HCT116 (cell line): ENCODE measurements around the gene FRMPD1. TPM values are rescaled to one million over a fixed set of nuclear protein-coding genes. Genes with fewer than 3 reads are reported as not detected.

Experiments
- ATAC-seq: fragments of 200-7000 bp; cut with Tn5 transposase; 2 replicates; pipeline ENCODE4 v1.9.1; 2020; ENCODE audit warnings: mild to moderate bottlenecking, moderate library complexity
- BruUV-seq: library from RNA; stranded (reverse); fragments of 400-500 nt; replicated peaks from 2 replicates; lab custom pipeline; 2021; lab: Mats Ljungman, UMichigan
- CTCF ChIA-PET: fragments of 300-600 bp; sonication (Branson Sonifier 250); formaldehyde crosslinking; loops from one replicate; lab custom pipeline; 2021; ENCODE audit warnings: antibody characterized with exemption; lab: Charles Lee
- POLR2A ChIA-PET: fragments of 300-600, 350-600 bp; sonication (Branson Sonifier 250); formaldehyde crosslinking; loops from one replicate; lab custom pipeline; 2021; ENCODE audit warnings: antibody characterized with exemption; lab: Charles Lee
- RAD21 ChIA-PET, 2 experiments: fragments of 300-600 bp; sonication (Branson Sonifier 250); formaldehyde crosslinking; loops; one replicate each; lab custom pipeline; 2023; ENCODE audit warnings: low total read pairs in 2 of 2; ENCODE audit not compliant: uncharacterized antibody in 2 of 2, unreplicated experiment in 2 of 2, low non-redundant PET in 1 of 2; lab: Charles Lee
- DNase-seq: peaks from one replicate; pipeline ENCODE4 v3.0.0-alpha.2; 2010; ENCODE audit warnings: low read depth, low spot score
- H2AFZ ChIP-seq: fragments of 200-600 bp; shearing (Covaris generic), sonication (generic); 2 replicates; pipeline ENCODE4 v1.6.1; 2017; ENCODE audit warnings: low read depth, mixed run types, mixed read lengths, antibody characterized with exemption, low read length; ENCODE audit not compliant: poor library complexity, severe bottlenecking
- H3K27ac ChIP-seq: 2 replicates; pipeline ENCODE4 v1.5.1; 2012; ENCODE audit warnings: low read depth, low read length
- H3K27me3 ChIP-seq: fragments of 200-600 bp; sonication (generic); 2 replicates; pipeline ENCODE4 v1.6.1; 2016; ENCODE audit warnings: mixed run types, low read length, mixed read lengths; ENCODE audit not compliant: insufficient read depth
- H3K36me3 ChIP-seq, 2 experiments: fragments of 200-500 bp in 1 of 2; fragments of 200-600 bp in 1 of 2; sonication (Bioruptor generic) in 1 of 2; sonication (generic) in 1 of 2; 2 replicates each; pipeline versions ENCODE4 v1.5.1 to v1.6.1; 2014 to 2016; ENCODE audit warnings: low read length in 2 of 2, inconsistent platforms in 1 of 2, mixed read lengths in 1 of 2, mixed run types in 1 of 2; ENCODE audit not compliant: insufficient read depth in 2 of 2, control insufficient read depth in 1 of 2
- H3K4me1 ChIP-seq, 2 experiments: fragments of 200-600 bp in 1 of 2; sonication (generic) in 1 of 2; 2 replicates each; pipeline versions ENCODE4 v1.5.1 to v1.6.1; 2012 to 2017; ENCODE audit warnings: low read length in 2 of 2, inconsistent platforms in 1 of 2, mild to moderate bottlenecking in 1 of 2, mixed read lengths in 1 of 2, mixed run types in 1 of 2, moderate library complexity in 1 of 2; ENCODE audit not compliant: insufficient read depth in 2 of 2, control insufficient read depth in 1 of 2
- H3K4me2 ChIP-seq: fragments of 200-600 bp; sonication (generic); 2 replicates; pipeline ENCODE4 v1.6.1; 2017; ENCODE audit warnings: mixed run types, low read length, mixed read lengths
- H3K4me3 ChIP-seq, 2 experiments: fragments of 200-600 bp in 1 of 2; sonication (generic) in 1 of 2; replicated peaks in 1 of 2; 2 replicates each; pipeline ENCODE4 v1.5.1; 2011 to 2016; ENCODE audit warnings: low read length in 2 of 2, control low read depth in 1 of 2, low read depth in 1 of 2, mild to moderate bottlenecking in 1 of 2, mixed read lengths in 1 of 2, mixed run types in 1 of 2
- H3K79me2 ChIP-seq: fragments of 200-600 bp; sonication (generic); 2 replicates; pipeline ENCODE4 v1.6.1; 2017; ENCODE audit warnings: mild to moderate bottlenecking, mixed run types, low read length, moderate library complexity, mixed read lengths; ENCODE audit not compliant: insufficient read depth
- H3K9ac ChIP-seq: fragments of 200-600 bp; sonication (generic); 2 replicates; pipeline ENCODE4 v1.6.1; 2016; ENCODE audit warnings: low read length, mixed read lengths
- H3K9me2 ChIP-seq: fragments of 200-600 bp; sonication (generic), shearing (Covaris generic); 2 replicates; pipeline ENCODE4 v1.6.1; 2017; ENCODE audit warnings: mixed run types, mild to moderate bottlenecking, moderate library complexity; ENCODE audit not compliant: insufficient read depth
- H3K9me3 ChIP-seq, 2 experiments: fragments of 200-500 bp in 1 of 2; fragments of 200-600 bp in 1 of 2; sonication (Bioruptor generic) in 1 of 2; sonication (generic) in 1 of 2; 2 replicates each; pipeline ENCODE4 v1.6.1; 2014 to 2017; ENCODE audit warnings: low read length in 2 of 2, mixed read lengths in 2 of 2, inconsistent platforms in 1 of 2, low read depth in 1 of 2, mild to moderate bottlenecking in 1 of 2, mixed run types in 1 of 2, moderate library complexity in 1 of 2; ENCODE audit not compliant: control insufficient read depth in 1 of 2, insufficient read depth in 1 of 2
- H4K20me1 ChIP-seq: fragments of 200-600 bp; sonication (generic), shearing (Covaris generic); 2 replicates; pipeline ENCODE4 v1.6.1; 2017; ENCODE audit warnings: mixed run types, mild to moderate bottlenecking, moderate library complexity; ENCODE audit not compliant: insufficient read depth
- CEBPB ChIP-seq: IDR thresholded peaks from 2 replicates; pipeline ENCODE4 v1.6.1; 2012; ENCODE audit warnings: low read depth
- ELF1 ChIP-seq: IDR thresholded peaks from 2 replicates; pipeline ENCODE4 v1.6.1; 2012; ENCODE audit warnings: low read depth, borderline replicate concordance
- EZH2phosphoT487 ChIP-seq: fragments of 200-600 bp; IDR thresholded peaks from 2 replicates; pipeline ENCODE4 v1.6.1; 2018; ENCODE audit warnings: antibody characterized with exemption, borderline replicate concordance
- JUND ChIP-seq: IDR thresholded peaks from 2 replicates; pipeline ENCODE4 v1.6.1; 2012
- intact Hi-C: fragments of 100-400 bp; cut with micrococcal nuclease; formaldehyde crosslinking; loops from 2 replicates; pipeline ENCODE4 v1.10.0; 2022
- total RNA-seq: library from RNA; stranded (reverse); gene quantifications from one replicate; pipeline ENCODE4 v1.2.1, GENCODE V29; 2021; ENCODE audit not compliant: unreplicated experiment
- TF ChIP-seq, protein P1 (sequence below), 3 experiments: fragments of 200-600 bp in 1 of 3; sonication (generic) in 1 of 3; IDR thresholded peaks in 2 of 3; conservative IDR thresholded peaks in 1 of 3; 2 replicates each; pipeline ENCODE4 v1.5.1; 2012 to 2017; ENCODE audit warnings: low read depth in 2 of 3, low read length in 2 of 3, antibody characterized with exemption in 1 of 3, borderline replicate concordance in 1 of 3, control low read depth in 1 of 3, mild to moderate bottlenecking in 1 of 3, mixed read lengths in 1 of 3, mixed run types in 1 of 3, moderate library complexity in 1 of 3; ENCODE audit not compliant: insufficient read depth in 1 of 3
- TF ChIP-seq, protein P2 (sequence below): IDR thresholded peaks from 2 replicates; pipeline ENCODE4 v1.6.1; 2012

Gene FRMPD1
- total RNA-seq, 1 experiment from 2014 or later, result 0.52 TPM

DNA sequence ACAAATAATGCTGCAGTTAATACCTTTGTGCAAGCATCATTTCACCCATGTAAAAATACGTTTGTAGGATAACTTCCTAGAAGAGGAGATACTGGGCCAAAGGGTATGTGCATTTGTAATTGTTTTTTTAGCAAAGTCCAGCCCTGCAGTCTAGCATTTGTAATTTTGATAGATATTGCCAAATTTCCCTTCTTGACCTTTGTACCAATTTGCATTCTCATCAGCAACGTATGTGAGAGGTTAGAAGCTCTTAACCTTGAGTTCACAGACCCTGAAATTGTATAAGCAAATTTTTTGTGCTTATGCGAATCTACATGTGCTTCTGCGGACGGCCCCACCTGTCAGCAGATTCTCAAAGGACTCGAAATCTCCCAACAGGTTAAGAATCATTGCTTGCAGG is 39.7 kb upstream of the FRMPD1 start:
- no peaks in the 10 kb centered on the region for H3K9me3 ChIP-seq
- no peak overlapping the region for H3K9ac ChIP-seq
- H3K4me2 ChIP-seq, result no peak overlapping the region
- ChIA-PET RAD21 (no interaction called here), POLR2A (no interaction called here), CTCF (no interaction called here)
- H3K9me2 ChIP-seq, result no peaks in the 10 kb centered on the region
- no peaks in the 10 kb centered on the region for H3K36me3 ChIP-seq
- H3K4me1 ChIP-seq, result no peaks in the 10 kb centered on the region
- H4K20me1 ChIP-seq, result no peaks in the 10 kb centered on the region
- DNase-seq (no peak), ATAC-seq (no peak)
- H3K27ac ChIP-seq, result no peak overlapping the region
- no TSS peak for BruUV-seq
- peaks cover 18% of the 10 kb centered on the region; the same call in 1 of the 2 replicates for H3K27me3 ChIP-seq
- H3K79me2 ChIP-seq, result no peaks in the 10 kb centered on the region
- no peak overlapping the region for H3K4me3 ChIP-seq
- TF ChIP-seq EZH2phosphoT487 (no peak), ELF1 (no peak), JUND (no peak)
- TF ChIP-seq, protein P1, sequence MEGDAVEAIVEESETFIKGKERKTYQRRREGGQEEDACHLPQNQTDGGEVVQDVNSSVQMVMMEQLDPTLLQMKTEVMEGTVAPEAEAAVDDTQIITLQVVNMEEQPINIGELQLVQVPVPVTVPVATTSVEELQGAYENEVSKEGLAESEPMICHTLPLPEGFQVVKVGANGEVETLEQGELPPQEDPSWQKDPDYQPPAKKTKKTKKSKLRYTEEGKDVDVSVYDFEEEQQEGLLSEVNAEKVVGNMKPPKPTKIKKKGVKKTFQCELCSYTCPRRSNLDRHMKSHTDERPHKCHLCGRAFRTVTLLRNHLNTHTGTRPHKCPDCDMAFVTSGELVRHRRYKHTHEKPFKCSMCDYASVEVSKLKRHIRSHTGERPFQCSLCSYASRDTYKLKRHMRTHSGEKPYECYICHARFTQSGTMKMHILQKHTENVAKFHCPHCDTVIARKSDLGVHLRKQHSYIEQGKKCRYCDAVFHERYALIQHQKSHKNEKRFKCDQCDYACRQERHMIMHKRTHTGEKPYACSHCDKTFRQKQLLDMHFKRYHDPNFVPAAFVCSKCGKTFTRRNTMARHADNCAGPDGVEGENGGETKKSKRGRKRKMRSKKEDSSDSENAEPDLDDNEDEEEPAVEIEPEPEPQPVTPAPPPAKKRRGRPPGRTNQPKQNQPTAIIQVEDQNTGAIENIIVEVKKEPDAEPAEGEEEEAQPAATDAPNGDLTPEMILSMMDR (IDR thresholded peaks at IDR 0.05 in 2 of 3, conservative IDR thresholded peaks at IDR 0.05 in 1 of 3; ENCODE audit: borderline replicate concordance in 1 of 3, insufficient read depth in 1 of 3, low read depth in 2 of 3, low read length in 2 of 3), result no peak
- H2AFZ ChIP-seq, result no peak overlapping the region
- intact Hi-C loops, result no loop called here

DNA sequence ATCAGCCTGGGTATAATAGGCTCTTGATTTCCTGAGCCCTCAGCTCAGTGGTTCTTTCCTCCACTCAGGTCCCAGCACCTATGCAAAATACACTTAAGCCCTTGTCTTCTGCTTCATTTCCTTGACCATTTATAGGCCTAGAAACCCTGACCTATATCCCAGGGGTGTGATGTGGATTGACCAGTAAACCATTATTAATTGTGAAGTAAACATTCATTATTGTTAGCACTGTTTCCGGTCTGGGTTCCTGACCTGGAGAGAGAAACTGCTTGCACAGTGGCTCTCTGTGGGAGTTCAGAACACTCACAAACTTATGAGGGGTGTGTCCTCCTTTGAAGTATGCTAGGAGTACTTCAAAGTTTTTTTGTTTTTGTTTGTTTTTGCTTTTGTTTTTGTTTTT is 38.8 kb upstream of the FRMPD1 start:
- Histone ChIP-seq H3K4me3 (no peak overlapping the region), H3K27ac (no peak overlapping the region), H3K9me3 (no peaks in the 10 kb centered on the region), H3K9me2 (no peaks in the 10 kb centered on the region), H3K79me2 (no peaks in the 10 kb centered on the region), H3K4me1 (no peaks in the 10 kb centered on the region), H3K9ac (no peak overlapping the region), H3K4me2 (no peak overlapping the region), H3K36me3 (no peaks in the 10 kb centered on the region), H2AFZ (no peak overlapping the region), H3K27me3 (peaks cover 9% of the 10 kb centered on the region; the same call in 1 of the 2 replicates), H4K20me1 (no peaks in the 10 kb centered on the region)
- no peak for TF ChIP-seq CEBPB
- TF ChIP-seq, protein P2, sequence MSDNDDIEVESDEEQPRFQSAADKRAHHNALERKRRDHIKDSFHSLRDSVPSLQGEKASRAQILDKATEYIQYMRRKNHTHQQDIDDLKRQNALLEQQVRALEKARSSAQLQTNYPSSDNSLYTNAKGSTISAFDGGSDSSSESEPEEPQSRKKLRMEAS, result no peak
- ChIA-PET POLR2A (no interaction called here), RAD21 (no interaction called here), CTCF (no interaction called here)
- no TSS peak for BruUV-seq
- DNase-seq, result no peak
- no peak for ATAC-seq
- intact Hi-C loops, result no loop called here
